Measurements from ENCODE around the gene STAT4. TPM values are rescaled to one million over a fixed set of nuclear protein-coding genes. Genes with fewer than 3 reads are reported as not detected.

The STAT4 gene
- total RNA-seq, 8 experiments from 2014 or later = 1.6 to 5.0 (median 2.7) TPM

DNA sequence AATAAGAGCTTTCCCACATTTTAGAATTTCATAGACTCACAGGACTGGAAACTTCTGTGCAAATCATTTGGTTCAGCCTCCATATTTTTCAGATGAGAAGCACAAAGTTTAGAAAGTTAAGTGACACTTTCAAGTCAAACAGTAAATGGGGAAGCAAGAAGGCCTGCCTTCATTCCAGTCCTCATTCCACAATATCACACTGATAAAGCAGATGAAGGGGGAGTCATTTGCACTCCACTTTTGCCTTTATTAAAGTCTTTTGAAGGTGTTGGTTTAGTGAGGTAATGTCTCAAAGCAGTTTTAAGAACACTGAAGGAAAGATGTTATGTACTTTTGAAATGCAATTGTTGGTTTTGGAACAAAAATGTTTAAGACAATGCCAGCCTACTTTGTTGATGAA is 32.7 kb upstream of the STAT4 start:
- H3K4me1 ChIP-seq (replicated peaks in 1 of 2) = no peaks in the 10 kb centered on the region
- no peak overlapping the region for H3K27ac ChIP-seq
- in situ Hi-C loops (cut with MboI; ENCODE audit: low pct_unique_long_range_greater_than_20kb in 2 of 9, low sequenced_read_pairs in 9 of 9, unreplicated experiment in 9 of 9) = loop anchor here in 1 of 9 experiments (25.0 kb wide), 1 partner anchor 329 kb away; no protein-coding TSS in a partner anchor
- H3K4me3 ChIP-seq = no peak overlapping the region
- ATAC-seq (replicated peaks in 6 of 8) = no peak

DNA sequence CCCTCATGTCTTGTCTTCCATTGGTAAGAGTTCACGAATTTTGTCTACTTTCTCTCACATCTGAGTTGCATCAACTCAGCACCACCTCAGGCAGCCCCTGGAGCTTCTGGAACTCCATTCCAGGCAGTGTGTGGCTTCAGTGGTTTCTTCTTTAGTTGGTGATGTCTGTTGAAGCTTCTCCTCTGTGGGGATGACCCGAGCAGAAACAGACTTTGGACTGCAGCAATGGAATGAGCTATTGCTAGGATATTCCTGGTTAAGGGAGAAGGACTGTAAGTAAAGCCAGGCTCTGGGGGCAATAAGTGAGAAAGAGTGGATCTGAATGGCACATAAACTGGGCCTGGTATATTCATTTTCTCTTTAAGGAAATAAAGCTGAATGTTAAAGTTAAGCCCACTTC is 32.3 kb upstream of the STAT4 start:
- ATAC-seq (replicated peaks in 6 of 8) = no peak
- Histone ChIP-seq H3K4me1 (replicated peaks in 1 of 2) (no peaks in the 10 kb centered on the region), H3K4me3 (no peak overlapping the region), H3K27ac (no peak overlapping the region)
- 50 to 89% (median 71%) methylated on average over 1 to 2 of the region's 2 CpGs; no CpG with 5 or more reads in 3 of the 10 experiments for WGBS, 10 experiments
- in situ Hi-C loops (cut with MboI; ENCODE audit: low pct_unique_long_range_greater_than_20kb in 2 of 9, low sequenced_read_pairs in 9 of 9, unreplicated experiment in 9 of 9) = loop anchor here in 1 of 9 experiments (25.0 kb wide), 1 partner anchor 329 kb away; no protein-coding TSS in a partner anchor

DNA sequence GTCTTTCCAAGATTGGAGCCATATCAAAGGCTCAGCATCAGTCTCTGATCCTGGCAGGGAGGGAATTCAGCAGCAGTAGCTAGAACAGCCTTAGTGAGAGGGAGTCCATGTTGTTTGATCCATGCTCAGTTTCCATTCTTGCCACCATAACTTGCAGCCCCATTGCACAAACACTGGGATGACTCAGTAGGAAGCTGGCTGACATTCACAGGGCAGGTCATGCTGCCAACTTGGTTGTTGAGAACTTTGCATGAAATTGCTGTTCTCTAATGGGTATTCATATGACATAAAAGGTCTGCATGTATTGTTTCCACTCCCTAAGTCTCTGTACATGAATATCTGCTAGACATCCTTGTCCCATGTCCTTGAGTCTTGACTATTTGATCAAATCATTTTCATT is 29.9 kb upstream of the STAT4 start:
- in situ Hi-C loops (cut with MboI; ENCODE audit: low pct_unique_long_range_greater_than_20kb in 2 of 9, low sequenced_read_pairs in 9 of 9, unreplicated experiment in 9 of 9) = loop anchor here in 1 of 9 experiments (25.0 kb wide), 1 partner anchor 332 kb away; no protein-coding TSS in a partner anchor
- no peak overlapping the region for H3K27ac ChIP-seq
- H3K4me1 ChIP-seq (replicated peaks in 1 of 2) = no peaks in the 10 kb centered on the region
- ATAC-seq (replicated peaks in 6 of 8) = peak in 2 of 8 experiments; percentile 72 to 81
- H3K4me3 ChIP-seq = no peak overlapping the region

DNA sequence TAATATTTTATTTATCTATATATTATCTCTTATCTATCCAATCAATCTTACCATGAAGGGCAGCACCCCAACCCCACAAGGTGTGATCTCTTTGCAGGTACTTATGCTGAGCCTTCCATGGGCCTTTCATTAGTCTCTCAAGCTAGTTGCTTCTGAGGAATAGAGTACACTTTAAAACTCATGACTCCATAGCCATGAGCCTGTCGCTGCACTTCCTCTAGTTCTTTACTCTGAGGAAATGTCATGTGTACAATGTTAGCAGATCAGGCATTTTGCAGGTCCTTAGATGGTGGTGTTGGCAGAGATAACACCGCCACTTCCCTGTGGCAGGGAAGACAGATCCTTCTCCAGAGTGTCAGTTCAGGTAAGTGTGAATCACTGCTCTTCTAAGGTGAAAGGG is 29.5 kb upstream of the STAT4 start:
- no peak for ATAC-seq (replicated peaks in 6 of 8)
- in situ Hi-C loops (cut with MboI; ENCODE audit: low pct_unique_long_range_greater_than_20kb in 2 of 9, low sequenced_read_pairs in 9 of 9, unreplicated experiment in 9 of 9) = loop anchor here in 1 of 9 experiments (25.0 kb wide), 1 partner anchor 332 kb away; no protein-coding TSS in a partner anchor
- Histone ChIP-seq H3K4me3 (no peak overlapping the region), H3K27ac (no peak overlapping the region), H3K4me1 (replicated peaks in 1 of 2) (no peaks in the 10 kb centered on the region)
- WGBS, 10 experiments = 80 to 100% (median 100%) methylated on average over 1 to 2 of the region's 2 CpGs; no CpG with 5 or more reads in 1 of the 10 experiments

DNA sequence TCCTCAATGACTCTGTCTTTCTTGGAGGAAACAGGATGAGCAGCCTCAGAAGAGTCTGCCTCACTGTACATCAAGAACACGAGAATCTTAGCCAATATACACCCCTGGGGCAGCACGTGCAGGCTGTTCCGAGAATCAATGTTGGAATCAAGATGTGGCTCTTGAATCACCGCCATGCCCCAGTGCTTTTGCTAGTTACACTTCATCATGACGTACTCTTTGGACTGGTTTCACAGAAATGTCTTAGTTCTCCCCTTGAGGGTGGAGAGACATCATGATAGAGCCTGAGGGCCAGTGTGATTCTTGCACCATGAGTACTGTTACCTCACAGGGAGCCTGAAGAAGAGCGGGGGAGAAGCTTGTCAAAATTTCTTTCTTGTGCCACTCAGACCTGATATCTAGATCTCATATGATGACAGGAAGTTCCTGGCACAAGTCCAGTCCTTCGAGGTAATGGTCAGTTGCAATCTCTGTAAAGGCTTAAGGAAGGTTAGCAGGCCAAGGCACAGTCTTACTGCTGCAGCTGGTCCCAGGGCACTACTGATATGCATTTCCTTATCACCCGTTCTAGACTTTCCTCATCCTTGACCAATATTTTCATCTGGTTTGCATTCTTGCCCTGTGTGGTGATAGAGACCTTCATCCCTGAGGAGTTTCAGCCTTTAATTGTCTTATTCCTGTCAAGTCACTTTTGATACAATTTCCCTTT is 28.2 kb upstream of the STAT4 start:
- Histone ChIP-seq H3K4me1 (replicated peaks in 1 of 2) (no peaks in the 10 kb centered on the region), H3K27ac (no peak overlapping the region), H3K4me3 (no peak overlapping the region)
- peak in 2 of 8 experiments; percentile 14 to 60 for ATAC-seq (replicated peaks in 6 of 8)
- in situ Hi-C loops (cut with MboI; ENCODE audit: low pct_unique_long_range_greater_than_20kb in 2 of 9, low sequenced_read_pairs in 9 of 9, unreplicated experiment in 9 of 9) = loop anchor here in 2 of 9 experiments (10.0 to 25.0 kb wide), 2 partner anchors 326 to 333 kb away; no protein-coding TSS in a partner anchor
- WGBS, 10 experiments = 52 to 100% (median 82%) methylated on average over 1 to 8 of the region's 8 CpGs; no CpG with 5 or more reads in 2 of the 10 experiments

DNA sequence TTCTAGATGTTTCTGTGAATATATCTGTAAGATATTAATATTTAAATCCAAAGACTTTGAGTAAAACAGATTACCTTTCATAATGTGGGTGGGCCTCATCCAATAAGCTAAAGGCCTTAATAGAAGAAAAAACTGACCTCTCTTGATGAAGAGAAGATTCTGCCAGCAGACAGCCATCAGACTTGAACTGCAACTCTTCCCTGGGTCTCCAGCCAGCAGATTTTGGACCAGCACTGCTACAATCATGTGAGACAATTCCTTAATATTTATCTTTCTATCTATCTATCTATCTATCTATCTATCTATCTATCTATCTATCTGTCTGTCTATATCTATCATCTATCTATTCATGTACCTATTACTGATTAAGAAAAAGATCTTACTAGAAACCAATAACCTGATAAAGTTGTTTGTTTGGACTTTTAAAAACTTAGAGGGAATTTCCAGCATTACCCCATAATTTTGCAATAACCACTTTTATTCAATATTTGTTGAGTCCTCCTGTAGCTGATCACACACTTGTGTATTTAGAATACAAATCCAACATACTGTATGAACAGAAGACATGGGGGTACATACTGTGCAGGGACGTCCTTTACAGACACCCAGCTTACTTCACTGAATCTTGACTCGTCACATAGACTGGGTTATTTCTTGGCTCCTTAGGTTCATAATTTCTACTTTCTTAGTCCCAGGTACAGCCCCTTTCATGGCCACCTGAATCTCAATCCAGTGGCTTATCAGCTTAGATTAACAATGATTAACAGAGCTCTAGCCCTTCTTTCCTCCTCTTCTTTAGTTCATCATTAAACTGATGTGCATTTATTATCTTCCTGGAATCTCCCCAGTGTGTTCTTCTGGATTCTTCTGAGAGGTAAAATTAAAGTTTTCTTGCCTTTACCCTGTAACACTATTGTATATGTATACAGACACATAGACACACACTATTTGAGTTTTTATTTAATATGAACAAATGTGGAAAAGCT is 27.2 kb upstream of the STAT4 start:
- Histone ChIP-seq H3K27ac (no peak overlapping the region), H3K4me3 (no peak overlapping the region), H3K4me1 (replicated peaks in 1 of 2) (no peaks in the 10 kb centered on the region)
- ATAC-seq (replicated peaks in 6 of 8) = no peak
- WGBS, 10 experiments = 75 to 100% (median 93%) methylated on average over 1 to 2 of the region's 2 CpGs; no CpG with 5 or more reads in 3 of the 10 experiments
- in situ Hi-C loops (cut with MboI; ENCODE audit: low pct_unique_long_range_greater_than_20kb in 2 of 9, low sequenced_read_pairs in 9 of 9, unreplicated experiment in 9 of 9) = loop anchor here in 2 of 9 experiments (10.0 to 25.0 kb wide), 2 partner anchors 327 to 334 kb away; no protein-coding TSS in a partner anchor

DNA sequence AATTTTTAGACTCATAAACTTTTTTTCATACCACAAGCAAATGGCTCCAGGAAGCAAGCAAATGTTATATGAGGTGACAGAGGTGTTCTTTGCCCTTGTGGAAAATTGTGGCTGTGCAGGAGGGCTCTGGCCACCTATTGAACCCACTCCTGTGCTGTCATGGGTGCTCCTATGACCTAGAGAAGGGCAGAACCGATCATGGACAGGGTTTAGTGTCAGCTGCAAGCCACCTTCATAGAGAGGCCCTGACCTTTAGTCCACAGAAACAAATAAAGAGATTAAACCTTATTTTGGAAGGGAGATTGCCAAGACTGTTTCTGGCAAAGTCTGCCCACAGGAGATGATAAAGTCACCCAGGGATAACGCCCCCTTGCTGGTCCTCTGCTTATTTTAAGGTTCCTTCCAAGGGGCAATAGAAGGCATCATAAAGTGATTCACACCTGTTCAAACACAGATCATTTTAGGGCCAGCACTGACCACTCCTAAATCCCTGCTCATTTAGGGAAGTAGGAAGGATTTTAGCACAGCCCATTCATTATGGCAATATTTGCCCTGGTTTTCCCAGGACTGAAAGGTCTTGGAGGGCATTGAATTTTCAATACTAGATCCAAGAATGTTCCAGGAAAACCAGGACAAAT is 26.1 kb upstream of the STAT4 start:
- H3K4me3 ChIP-seq = no peak overlapping the region
- no peak overlapping the region for H3K27ac ChIP-seq
- ATAC-seq (replicated peaks in 6 of 8) = no peak
- in situ Hi-C loops (cut with MboI; ENCODE audit: low pct_unique_long_range_greater_than_20kb in 2 of 9, low sequenced_read_pairs in 9 of 9, unreplicated experiment in 9 of 9) = loop anchor here in 2 of 9 experiments (10.0 to 25.0 kb wide), 2 partner anchors 328 to 335 kb away; no protein-coding TSS in a partner anchor
- 17 to 67% (median 37%) methylated on average over 1 to 2 of the region's 2 CpGs; no CpG with 5 or more reads in 5 of the 10 experiments for WGBS, 10 experiments
- H3K4me1 ChIP-seq (replicated peaks in 1 of 2) = no peaks in the 10 kb centered on the region

DNA sequence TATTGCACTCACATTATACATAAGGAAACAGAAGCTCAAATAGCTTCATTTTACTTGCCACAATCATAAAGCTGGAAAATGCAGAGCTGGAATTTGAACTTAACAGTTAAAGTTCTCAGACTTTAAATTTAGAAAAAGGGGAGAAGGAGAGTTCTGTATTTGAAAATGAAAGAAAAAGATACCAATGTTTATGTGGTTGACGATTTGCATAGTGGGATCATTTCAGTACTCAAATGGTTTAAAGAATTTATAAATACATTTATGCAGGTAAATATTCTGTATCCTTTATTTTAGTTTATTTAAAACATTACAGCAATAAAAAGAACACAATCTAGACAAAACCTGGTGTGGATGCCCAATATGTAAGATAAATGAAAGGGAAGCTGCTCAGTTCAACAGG is 25.5 kb upstream of the STAT4 start:
- no peak overlapping the region for H3K4me3 ChIP-seq
- WGBS, 10 experiments = 80 to 100% (median 100%) methylated on average over 1 of the region's 1 CpG; no CpG with 5 or more reads in 2 of the 10 experiments
- peaks cover 0 to 4% of the 10 kb centered on the region in 2 donors for H3K4me1 ChIP-seq (replicated peaks in 1 of 2)
- H3K27ac ChIP-seq = no peak overlapping the region
- ATAC-seq (replicated peaks in 6 of 8) = no peak
- in situ Hi-C loops (cut with MboI; ENCODE audit: low pct_unique_long_range_greater_than_20kb in 2 of 9, low sequenced_read_pairs in 9 of 9, unreplicated experiment in 9 of 9) = loop anchor here in 2 of 9 experiments (10.0 to 25.0 kb wide), 2 partner anchors 328 to 336 kb away; no protein-coding TSS in a partner anchor

DNA sequence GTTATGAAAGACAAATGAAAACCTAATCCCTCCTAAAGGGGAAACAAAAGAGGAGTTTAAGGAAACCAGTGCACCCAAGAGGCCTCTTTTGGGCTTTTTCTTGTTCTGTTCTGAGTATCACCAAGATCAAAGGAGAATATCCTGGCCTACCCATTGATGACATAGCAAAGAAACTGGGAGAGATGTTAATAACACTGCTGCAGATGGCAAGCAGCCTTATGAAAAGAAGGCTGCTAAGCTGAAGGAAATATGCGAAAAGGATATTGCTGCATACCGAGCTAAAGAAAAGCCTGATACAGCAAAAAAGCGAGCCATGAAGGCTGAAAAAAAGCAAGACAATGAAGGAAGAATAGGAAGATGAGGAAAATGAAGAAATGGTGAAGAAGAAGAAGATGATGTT is 23.6 kb upstream of the STAT4 start:
- in situ Hi-C loops (cut with MboI; ENCODE audit: low pct_unique_long_range_greater_than_20kb in 2 of 9, low sequenced_read_pairs in 9 of 9, unreplicated experiment in 9 of 9) = loop anchor here in 5 of 9 experiments (10.0 to 25.0 kb wide), 3 partner anchors 112 to 338 kb away; no protein-coding TSS in a partner anchor
- H3K4me1 ChIP-seq (replicated peaks in 1 of 2) = peaks cover 0 to 4% of the 10 kb centered on the region in 2 donors
- no peak overlapping the region for H3K27ac ChIP-seq
- ATAC-seq (replicated peaks in 6 of 8) = peak in 3 of 8 experiments; percentile 13 to 69 (median 31)
- 28 to 79% (median 59%) methylated on average over 3 of the region's 3 CpGs for WGBS, 10 experiments
- H3K4me3 ChIP-seq = no peak overlapping the region

DNA sequence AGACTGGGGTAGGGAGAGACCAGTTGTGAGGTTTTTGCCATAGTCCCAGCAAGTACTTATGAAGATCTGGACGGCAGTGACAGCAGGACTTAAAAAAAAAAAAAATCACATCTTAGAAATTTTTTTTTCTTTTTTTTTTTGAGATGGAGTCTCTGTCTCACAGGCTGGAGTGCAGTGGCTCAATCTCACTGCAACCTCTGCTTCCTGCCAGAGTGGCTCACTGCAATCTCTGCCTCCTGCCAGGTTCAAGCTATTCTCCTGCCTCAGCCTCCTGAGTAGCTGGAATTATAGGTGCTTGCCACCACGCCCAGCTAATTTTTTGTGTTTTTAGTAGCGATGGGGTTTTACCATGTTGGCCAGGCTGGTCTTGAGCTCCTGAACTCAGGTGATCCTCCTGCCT is 22.4 kb upstream of the STAT4 start:
- Histone ChIP-seq H3K4me1 (replicated peaks in 1 of 2) (peaks cover 0 to 4% of the 10 kb centered on the region in 2 donors), H3K27ac (no peak overlapping the region), H3K4me3 (no peak overlapping the region)
- in situ Hi-C loops (cut with MboI; ENCODE audit: low pct_unique_long_range_greater_than_20kb in 2 of 9, low sequenced_read_pairs in 9 of 9, unreplicated experiment in 9 of 9) = loop anchor here in 5 of 9 experiments (10.0 to 25.0 kb wide), 3 partner anchors 111 to 339 kb away; no protein-coding TSS in a partner anchor
- 86 to 100% (median 94%) methylated on average over 1 to 3 of the region's 3 CpGs; no CpG with 5 or more reads in 3 of the 10 experiments for WGBS, 10 experiments
- ATAC-seq (replicated peaks in 6 of 8) = no peak

DNA sequence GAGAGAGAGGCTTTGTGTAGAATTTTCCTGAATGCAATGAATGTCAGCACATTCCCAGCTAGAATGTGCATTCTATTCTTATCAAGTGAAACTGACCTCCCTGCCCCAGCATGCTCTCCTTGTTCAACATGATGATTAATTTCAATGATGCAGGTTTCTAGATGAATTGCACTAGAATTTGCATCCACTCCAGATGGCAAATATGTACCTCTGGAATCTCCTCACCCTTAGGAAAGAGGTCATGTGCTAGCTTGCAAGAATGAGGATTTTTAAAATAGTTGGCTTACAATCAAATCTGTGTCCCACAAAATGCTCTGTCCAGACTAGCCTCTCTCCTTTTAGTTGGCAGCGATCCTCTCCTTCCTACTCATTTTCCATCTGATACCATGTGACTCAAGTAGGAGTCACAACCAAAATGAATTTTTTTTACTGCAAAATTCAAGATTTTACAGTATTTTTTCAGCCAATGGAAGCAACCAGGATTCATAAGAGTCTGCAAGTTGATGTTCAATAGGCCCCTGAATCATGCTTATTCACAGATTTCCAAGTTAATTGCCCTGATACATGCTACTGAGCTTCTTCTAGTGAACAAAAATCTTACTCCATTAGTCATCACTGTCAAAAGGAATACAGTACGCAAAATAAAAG is 21.0 kb upstream of the STAT4 start:
- peak in 4 of 8 experiments; percentile 13 to 82 (median 70) for ATAC-seq (replicated peaks in 6 of 8)
- peaks cover 0 to 4% of the 10 kb centered on the region in 2 donors for H3K4me1 ChIP-seq (replicated peaks in 1 of 2)

More for the DNA sequence above, 21.0 kb upstream of the STAT4 start:
- H3K4me3 ChIP-seq = no peak overlapping the region
- no peak overlapping the region for H3K27ac ChIP-seq
- in situ Hi-C loops (cut with MboI; ENCODE audit: low pct_unique_long_range_greater_than_20kb in 2 of 9, low sequenced_read_pairs in 9 of 9, unreplicated experiment in 9 of 9) = loop anchor here in 5 of 9 experiments (10.0 to 25.0 kb wide), 3 partner anchors 110 to 340 kb away; no protein-coding TSS in a partner anchor
- 0 to 100% (median 54%) methylated on average over 1 to 2 of the region's 2 CpGs; no CpG with 5 or more reads in 2 of the 10 experiments for WGBS, 10 experiments
